Measurements from ENCODE around the gene MUC15.

GRCh38 chr11:26550022-26550421 is 22.0 kb downstream of the MUC15 start:
- TF ChIP-seq CTCF (IDR thresholded peaks at IDR 0.05) (no peak), POLR2AphosphoS5 (IDR thresholded peaks at IDR 0.05; ENCODE audit: insufficient read depth in 1 of 2, low read depth in 1 of 2) (no peak)

Data from vagina (tissue), 2 donors.